ENCODE results near the gene ALDH1L2.

DNA sequence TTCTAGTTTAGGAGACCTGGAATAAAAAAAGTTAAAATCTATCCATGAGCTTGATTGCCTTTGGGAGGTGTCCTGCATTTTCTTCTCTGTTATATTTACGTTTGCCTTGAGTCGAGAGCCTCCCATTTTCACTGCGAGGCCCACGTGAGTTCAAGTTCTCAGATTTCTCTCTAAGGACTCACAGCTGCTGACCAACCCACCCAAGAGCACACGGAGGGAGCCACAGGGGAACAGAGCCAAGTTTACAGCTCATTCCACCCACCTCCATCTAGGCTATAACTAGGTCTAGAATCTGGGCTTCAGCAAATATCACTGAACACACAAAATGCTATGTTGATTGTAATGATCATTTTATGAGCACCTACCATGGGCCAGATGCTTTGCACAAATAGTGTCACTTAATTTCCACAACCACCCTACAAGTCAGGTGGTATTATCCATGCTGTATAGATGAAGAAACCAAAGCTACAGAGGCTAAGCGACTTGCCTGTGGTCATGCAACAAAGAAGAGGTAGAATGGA, 16.7 kb downstream of the ALDH1L2 start:
- TF ChIP-seq, protein P1, sequence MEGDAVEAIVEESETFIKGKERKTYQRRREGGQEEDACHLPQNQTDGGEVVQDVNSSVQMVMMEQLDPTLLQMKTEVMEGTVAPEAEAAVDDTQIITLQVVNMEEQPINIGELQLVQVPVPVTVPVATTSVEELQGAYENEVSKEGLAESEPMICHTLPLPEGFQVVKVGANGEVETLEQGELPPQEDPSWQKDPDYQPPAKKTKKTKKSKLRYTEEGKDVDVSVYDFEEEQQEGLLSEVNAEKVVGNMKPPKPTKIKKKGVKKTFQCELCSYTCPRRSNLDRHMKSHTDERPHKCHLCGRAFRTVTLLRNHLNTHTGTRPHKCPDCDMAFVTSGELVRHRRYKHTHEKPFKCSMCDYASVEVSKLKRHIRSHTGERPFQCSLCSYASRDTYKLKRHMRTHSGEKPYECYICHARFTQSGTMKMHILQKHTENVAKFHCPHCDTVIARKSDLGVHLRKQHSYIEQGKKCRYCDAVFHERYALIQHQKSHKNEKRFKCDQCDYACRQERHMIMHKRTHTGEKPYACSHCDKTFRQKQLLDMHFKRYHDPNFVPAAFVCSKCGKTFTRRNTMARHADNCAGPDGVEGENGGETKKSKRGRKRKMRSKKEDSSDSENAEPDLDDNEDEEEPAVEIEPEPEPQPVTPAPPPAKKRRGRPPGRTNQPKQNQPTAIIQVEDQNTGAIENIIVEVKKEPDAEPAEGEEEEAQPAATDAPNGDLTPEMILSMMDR (IDR thresholded peaks at IDR 0.05; ENCODE audit: low read depth, low read length): no peak
- TF ChIP-seq EZH2phosphoT487 (IDR thresholded peaks at IDR 0.05; ENCODE audit: low read depth): no peak

All from OCI-LY3 (cell line).